ENCODE data around the gene ATF7. TPM values are rescaled to one million over a fixed set of nuclear protein-coding genes. Genes with fewer than 3 reads are reported as not detected.
A peak's percentile ranks its signal among the peaks of the same experiment; 100 is the strongest.

Gene ATF7
- total and polyA plus RNA-seq, 2 donors (not counting 3 experiments of a cell fraction or from before 2014, with no cell fraction given) = 36.0 to 68.5 TPM

DNA sequence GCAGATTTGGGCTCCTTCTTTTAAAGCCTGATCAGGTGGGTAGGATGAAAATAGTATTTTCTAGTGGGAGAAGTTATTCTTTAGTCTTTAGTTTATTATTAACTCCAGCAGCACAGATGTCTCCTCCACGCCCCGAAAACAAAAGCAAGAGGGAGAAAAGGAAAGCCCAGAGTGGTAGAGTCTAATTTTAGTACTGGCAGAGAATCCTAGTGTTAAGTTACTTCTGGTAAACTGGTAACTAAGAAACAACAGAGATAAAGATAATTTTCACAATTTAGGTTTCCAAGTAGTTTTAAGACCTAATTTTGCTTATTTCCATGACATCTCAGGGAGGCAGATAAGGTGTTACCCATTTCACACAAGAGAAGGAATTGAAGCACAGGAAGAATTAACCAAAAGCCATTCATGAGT, 33.4 kb upstream of the ATF7 start:
- Histone ChIP-seq H3K4me1 (ENCODE audit: control insufficient read depth, extremely low read depth, insufficient read depth, low read length) (peaks cover 14% of the 10 kb centered on the region), H2AFZ (ENCODE audit: low read depth, low read length) (no peak overlapping the region), H3K9me3 (replicated peaks; ENCODE audit: control insufficient read depth, insufficient read depth, low read length) (no peaks in the 10 kb centered on the region), H3K36me3 (ENCODE audit: control insufficient read depth in 2 of 2, extremely low read depth in 1 of 2, insufficient read depth in 2 of 2, low read length in 2 of 2) (peaks cover 2 to 6% of the 10 kb centered on the region in 2 experiments), H3K9me1 (replicated peaks; ENCODE audit: control insufficient read depth, extremely low read depth, insufficient read depth, low read length) (no peaks in the 10 kb centered on the region), H3K4me3 (replicated peaks in 1 of 3; ENCODE audit: insufficient read depth in 1 of 3, low read depth in 1 of 3, low read length in 3 of 3) (no peak overlapping the region), H3K79me2 (ENCODE audit: control insufficient read depth, insufficient read depth, low read length) (no peaks in the 10 kb centered on the region), H3K9ac (replicated peaks; ENCODE audit: extremely low read depth, insufficient read depth, low read length) (peak overlapping the region; percentile 55), H4K20me1 (replicated peaks; ENCODE audit: control insufficient read depth, extremely low read depth, insufficient read depth, low read length) (no peaks in the 10 kb centered on the region), H3K4me2 (ENCODE audit: insufficient read depth, low read length) (peak overlapping the region; percentile 28), H3K27ac (ENCODE audit: insufficient read depth, low read depth, low read length) (no peak overlapping the region), H3K27me3 (ENCODE audit: control insufficient read depth in 2 of 2, insufficient read depth in 2 of 2, low read length in 2 of 2) (no peaks in the 10 kb centered on the region)
- CTCF ChIA-PET = interaction anchor here (0.7 to 3.2 kb wide), 8 partner anchors 12 to 116 kb away, joined by 3 to 26 read pairs (median 4); partner anchors contain the start of gene ATP5MC2
- TF ChIP-seq MAX (IDR thresholded peaks at IDR 0.05; ENCODE audit: insufficient read depth, insufficient read length) (no peak), EZH2 (IDR thresholded peaks at IDR 0.05; ENCODE audit: borderline replicate concordance, low read depth, low read length, severe bottlenecking) (no peak), POLR2A (IDR thresholded peaks at IDR 0.05; ENCODE audit: low read depth, low read length) (no peak), POLR2AphosphoS5 (IDR thresholded peaks at IDR 0.05; ENCODE audit: insufficient read depth, low read depth, low read length) (no peak), FOS (IDR thresholded peaks at IDR 0.05; ENCODE audit: borderline replicate concordance, insufficient read depth, low read length) (no peak), MYC (IDR thresholded peaks at IDR 0.05; ENCODE audit: low read depth, low read length) (no peak), JUN (IDR thresholded peaks at IDR 0.05; ENCODE audit: borderline replicate concordance, insufficient read depth, insufficient read length, low read depth) (no peak), GATA2 (IDR thresholded peaks at IDR 0.05; ENCODE audit: insufficient read depth, insufficient read length, low read depth, low read length) (no peak)
- TF ChIP-seq, protein P1, sequence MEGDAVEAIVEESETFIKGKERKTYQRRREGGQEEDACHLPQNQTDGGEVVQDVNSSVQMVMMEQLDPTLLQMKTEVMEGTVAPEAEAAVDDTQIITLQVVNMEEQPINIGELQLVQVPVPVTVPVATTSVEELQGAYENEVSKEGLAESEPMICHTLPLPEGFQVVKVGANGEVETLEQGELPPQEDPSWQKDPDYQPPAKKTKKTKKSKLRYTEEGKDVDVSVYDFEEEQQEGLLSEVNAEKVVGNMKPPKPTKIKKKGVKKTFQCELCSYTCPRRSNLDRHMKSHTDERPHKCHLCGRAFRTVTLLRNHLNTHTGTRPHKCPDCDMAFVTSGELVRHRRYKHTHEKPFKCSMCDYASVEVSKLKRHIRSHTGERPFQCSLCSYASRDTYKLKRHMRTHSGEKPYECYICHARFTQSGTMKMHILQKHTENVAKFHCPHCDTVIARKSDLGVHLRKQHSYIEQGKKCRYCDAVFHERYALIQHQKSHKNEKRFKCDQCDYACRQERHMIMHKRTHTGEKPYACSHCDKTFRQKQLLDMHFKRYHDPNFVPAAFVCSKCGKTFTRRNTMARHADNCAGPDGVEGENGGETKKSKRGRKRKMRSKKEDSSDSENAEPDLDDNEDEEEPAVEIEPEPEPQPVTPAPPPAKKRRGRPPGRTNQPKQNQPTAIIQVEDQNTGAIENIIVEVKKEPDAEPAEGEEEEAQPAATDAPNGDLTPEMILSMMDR (IDR thresholded peaks at IDR 0.05; ENCODE audit: extremely low read depth in 1 of 2, insufficient read depth in 1 of 2, low read depth in 1 of 2, low read length in 2 of 2) = no peak
- BruUV-seq (replicated peaks) = no TSS peak
- intact Hi-C loops (cut with micrococcal nuclease) (loop anchor here (2.0 kb wide), 1 partner anchor 33 kb away; the partner anchor contains the start of gene ATF7), dilution Hi-C loops (cut with MboI; ENCODE audit: extremely low pct_ligation_motif_present, low sequenced_read_pairs) (no loop called here)
- peak; percentile 43 for FAIRE-seq
- POLR2A ChIA-PET = no interaction called here
- DNase-seq (ENCODE audit: low read depth, low spot score) = no peak
